ENCODE results near the gene IL17RC. TPM values are rescaled to one million over a fixed set of nuclear protein-coding genes. Genes with fewer than 3 reads are reported as not detected.

Gene IL17RC
- total and polyA plus RNA-seq, 2 donors (not counting 3 experiments of a cell fraction or from before 2014, with no cell fraction given) = 18.7 to 19.9 TPM

DNA sequence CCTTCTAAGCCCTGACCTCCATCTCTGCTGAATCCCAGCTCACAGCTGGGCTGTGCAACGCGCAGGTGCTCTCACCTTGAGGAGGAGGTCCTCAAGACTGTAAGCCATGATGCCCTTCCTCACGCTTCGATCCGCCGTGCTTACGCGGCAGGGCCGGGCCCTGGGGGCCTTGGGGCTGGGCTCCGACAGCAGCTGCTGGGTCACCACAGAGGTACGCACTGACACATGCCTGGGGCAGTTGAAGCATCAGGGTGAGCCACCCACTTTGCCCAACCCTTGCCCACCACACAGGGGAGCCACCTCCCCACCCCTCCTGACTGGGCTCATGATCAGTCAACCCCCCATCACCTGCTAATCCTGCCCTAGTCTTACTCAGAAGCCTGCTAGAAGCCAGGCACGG lies 39.9 kb upstream of the IL17RC start:
- CTCF ChIA-PET = no interaction called here
- no peak overlapping the region for H3K4me2 ChIP-seq (ENCODE audit: insufficient read depth, low read length)
- H3K9me1 ChIP-seq (replicated peaks; ENCODE audit: control insufficient read depth, extremely low read depth, insufficient read depth, low read length) = no peaks in the 10 kb centered on the region
- H3K27ac ChIP-seq (ENCODE audit: insufficient read depth, low read depth, low read length) = no peak overlapping the region
- no peak overlapping the region for H3K4me3 ChIP-seq (replicated peaks in 1 of 3; ENCODE audit: insufficient read depth in 1 of 3, low read depth in 1 of 3, low read length in 3 of 3)
- intact Hi-C loops (cut with micrococcal nuclease) = no loop called here
- no peaks in the 10 kb centered on the region for H3K27me3 ChIP-seq (ENCODE audit: control insufficient read depth in 2 of 2, insufficient read depth in 2 of 2, low read length in 2 of 2)
- TF ChIP-seq GATA2 (IDR thresholded peaks at IDR 0.05; ENCODE audit: insufficient read depth, insufficient read length, low read depth, low read length) (no peak), JUN (IDR thresholded peaks at IDR 0.05; ENCODE audit: borderline replicate concordance, insufficient read depth, insufficient read length, low read depth) (no peak), POLR2AphosphoS5 (IDR thresholded peaks at IDR 0.05; ENCODE audit: insufficient read depth, low read depth, low read length) (no peak)
- POLR2A ChIA-PET = no interaction called here
- H2AFZ ChIP-seq (ENCODE audit: low read depth, low read length) = no peak overlapping the region
- FAIRE-seq (no peak), DNase-seq (ENCODE audit: low read depth, low spot score) (no peak)
- dilution Hi-C loops (cut with MboI; ENCODE audit: extremely low pct_ligation_motif_present, low sequenced_read_pairs) = no loop called here
- H3K79me2 ChIP-seq (ENCODE audit: control insufficient read depth, insufficient read depth, low read length) = no peaks in the 10 kb centered on the region
- no peaks in the 10 kb centered on the region for H3K36me3 ChIP-seq (ENCODE audit: control insufficient read depth in 2 of 2, extremely low read depth in 1 of 2, insufficient read depth in 2 of 2, low read length in 2 of 2)
- no peaks in the 10 kb centered on the region for H3K9me3 ChIP-seq (replicated peaks; ENCODE audit: control insufficient read depth, insufficient read depth, low read length)
- no TSS peak for BruUV-seq (replicated peaks)
- H4K20me1 ChIP-seq (replicated peaks; ENCODE audit: control insufficient read depth, extremely low read depth, insufficient read depth, low read length) = no peaks in the 10 kb centered on the region
- H3K4me1 ChIP-seq (ENCODE audit: control insufficient read depth, extremely low read depth, insufficient read depth, low read length) = no peaks in the 10 kb centered on the region
- H3K9ac ChIP-seq (replicated peaks; ENCODE audit: extremely low read depth, insufficient read depth, low read length) = no peak overlapping the region

DNA sequence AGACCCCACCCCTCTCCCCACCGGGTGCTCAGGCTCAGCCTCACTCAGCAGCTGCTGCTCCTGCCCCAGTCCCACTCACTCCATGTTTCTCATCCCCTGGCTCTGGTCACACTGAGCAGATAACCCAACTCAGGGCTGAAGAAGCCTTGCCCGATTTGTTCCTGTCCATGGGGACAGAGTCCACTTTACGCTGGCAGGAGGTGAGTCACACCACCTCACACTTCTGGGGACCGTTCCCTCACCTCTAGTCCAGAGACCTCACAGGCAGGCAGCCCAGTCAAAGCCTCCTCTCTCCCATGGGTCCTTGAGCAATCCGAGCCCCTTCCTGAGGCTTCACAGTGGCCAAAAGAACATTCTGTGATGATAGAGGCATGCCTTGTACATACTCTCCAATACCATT lies 38.2 kb upstream of the IL17RC start:
- no TSS peak for BruUV-seq (replicated peaks)
- Histone ChIP-seq H4K20me1 (replicated peaks; ENCODE audit: control insufficient read depth, extremely low read depth, insufficient read depth, low read length) (no peaks in the 10 kb centered on the region), H3K27ac (ENCODE audit: insufficient read depth, low read depth, low read length) (no peak overlapping the region), H3K4me3 (replicated peaks in 1 of 3; ENCODE audit: insufficient read depth in 1 of 3, low read depth in 1 of 3, low read length in 3 of 3) (no peak overlapping the region), H3K9me3 (replicated peaks; ENCODE audit: control insufficient read depth, insufficient read depth, low read length) (no peaks in the 10 kb centered on the region), H3K79me2 (ENCODE audit: control insufficient read depth, insufficient read depth, low read length) (no peaks in the 10 kb centered on the region), H3K9me1 (replicated peaks; ENCODE audit: control insufficient read depth, extremely low read depth, insufficient read depth, low read length) (no peaks in the 10 kb centered on the region), H3K4me2 (ENCODE audit: insufficient read depth, low read length) (no peak overlapping the region), H3K4me1 (ENCODE audit: control insufficient read depth, extremely low read depth, insufficient read depth, low read length) (no peaks in the 10 kb centered on the region), H2AFZ (ENCODE audit: low read depth, low read length) (no peak overlapping the region), H3K27me3 (ENCODE audit: control insufficient read depth in 2 of 2, insufficient read depth in 2 of 2, low read length in 2 of 2) (no peaks in the 10 kb centered on the region), H3K36me3 (ENCODE audit: control insufficient read depth in 2 of 2, extremely low read depth in 1 of 2, insufficient read depth in 2 of 2, low read length in 2 of 2) (no peaks in the 10 kb centered on the region), H3K9ac (replicated peaks; ENCODE audit: extremely low read depth, insufficient read depth, low read length) (no peak overlapping the region)
- TF ChIP-seq FOS (IDR thresholded peaks at IDR 0.05; ENCODE audit: borderline replicate concordance, insufficient read depth, low read length) = no peak
- TF ChIP-seq, protein P1, sequence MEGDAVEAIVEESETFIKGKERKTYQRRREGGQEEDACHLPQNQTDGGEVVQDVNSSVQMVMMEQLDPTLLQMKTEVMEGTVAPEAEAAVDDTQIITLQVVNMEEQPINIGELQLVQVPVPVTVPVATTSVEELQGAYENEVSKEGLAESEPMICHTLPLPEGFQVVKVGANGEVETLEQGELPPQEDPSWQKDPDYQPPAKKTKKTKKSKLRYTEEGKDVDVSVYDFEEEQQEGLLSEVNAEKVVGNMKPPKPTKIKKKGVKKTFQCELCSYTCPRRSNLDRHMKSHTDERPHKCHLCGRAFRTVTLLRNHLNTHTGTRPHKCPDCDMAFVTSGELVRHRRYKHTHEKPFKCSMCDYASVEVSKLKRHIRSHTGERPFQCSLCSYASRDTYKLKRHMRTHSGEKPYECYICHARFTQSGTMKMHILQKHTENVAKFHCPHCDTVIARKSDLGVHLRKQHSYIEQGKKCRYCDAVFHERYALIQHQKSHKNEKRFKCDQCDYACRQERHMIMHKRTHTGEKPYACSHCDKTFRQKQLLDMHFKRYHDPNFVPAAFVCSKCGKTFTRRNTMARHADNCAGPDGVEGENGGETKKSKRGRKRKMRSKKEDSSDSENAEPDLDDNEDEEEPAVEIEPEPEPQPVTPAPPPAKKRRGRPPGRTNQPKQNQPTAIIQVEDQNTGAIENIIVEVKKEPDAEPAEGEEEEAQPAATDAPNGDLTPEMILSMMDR (IDR thresholded peaks at IDR 0.05; ENCODE audit: extremely low read depth in 1 of 2, insufficient read depth in 1 of 2, low read depth in 1 of 2, low read length in 2 of 2) = no peak
- no peak for TF ChIP-seq JUN (IDR thresholded peaks at IDR 0.05; ENCODE audit: borderline replicate concordance, insufficient read depth, insufficient read length, low read depth)
- no peak for TF ChIP-seq POLR2A (IDR thresholded peaks at IDR 0.05; ENCODE audit: low read depth, low read length)
- TF ChIP-seq GATA2 (IDR thresholded peaks at IDR 0.05; ENCODE audit: insufficient read depth, insufficient read length, low read depth, low read length) = no peak
- TF ChIP-seq POLR2AphosphoS5 (IDR thresholded peaks at IDR 0.05; ENCODE audit: insufficient read depth, low read depth, low read length) = no peak
- TF ChIP-seq, protein P2, sequence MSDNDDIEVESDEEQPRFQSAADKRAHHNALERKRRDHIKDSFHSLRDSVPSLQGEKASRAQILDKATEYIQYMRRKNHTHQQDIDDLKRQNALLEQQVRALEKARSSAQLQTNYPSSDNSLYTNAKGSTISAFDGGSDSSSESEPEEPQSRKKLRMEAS (IDR thresholded peaks at IDR 0.05; ENCODE audit: insufficient read depth, insufficient read length) = no peak
- no peak for TF ChIP-seq EZH2 (IDR thresholded peaks at IDR 0.05; ENCODE audit: borderline replicate concordance, low read depth, low read length, severe bottlenecking)
- no peak for TF ChIP-seq MYC (IDR thresholded peaks at IDR 0.05; ENCODE audit: low read depth, low read length)
- POLR2A ChIA-PET = no interaction called here
- DNase-seq (ENCODE audit: low read depth, low spot score) = no peak
- dilution Hi-C loops (cut with MboI; ENCODE audit: extremely low pct_ligation_motif_present, low sequenced_read_pairs) (no loop called here), intact Hi-C loops (cut with micrococcal nuclease) (no loop called here)
- no peak for FAIRE-seq
- CTCF ChIA-PET = no interaction called here

All from endothelial cell of umbilical vein (primary cell).